GM11168 (cell line): ENCODE data around the gene ISG20.

Experiments used
- in situ Hi-C: fragments of 300-500 bp; cut with MboI; formaldehyde crosslinking; loops from one replicate; pipeline ENCODE4 v1.12.0; 2022; ENCODE audit warnings: low sequenced_read_pairs; ENCODE audit not compliant: unreplicated experiment

The ISG20 gene

GRCh38 chr15:88617031-88617722 is 21.6 kb upstream of the ISG20 start:
- in situ Hi-C loops: loop anchor here (25.0 kb wide), 1 partner anchor 220 kb away; no protein-coding TSS in a partner anchor

- in situ Hi-C loops: loop anchor here (25.0 kb wide), 1 partner anchor 220 kb away; no protein-coding TSS in a partner anchor
Observed at GRCh38 chr15:88617790-88618189, 21.0 kb upstream of the ISG20 start.

GRCh38 chr15:88618686-88619085 is 20.1 kb upstream of the ISG20 start:
- in situ Hi-C loops: loop anchor here (25.0 kb wide), 1 partner anchor 219 kb away; no protein-coding TSS in a partner anchor

GRCh38 chr15:88619796-88620195 is 19.0 kb upstream of the ISG20 start:
- in situ Hi-C loops: loop anchor here (10.0 to 25.0 kb wide), 3 partner anchors 155 to 405 kb away; partner anchors contain the start of genes MRPL46 and MRPS11

GRCh38 chr15:88620995-88621772 is 17.6 kb upstream of the ISG20 start, which contains the start of gene AEN:
TSS of gene AEN (plus strand) at chr15:88621340. CDS start at chr15:88626210, 4,870 bp downstream.
- in situ Hi-C loops: loop anchor here (10.0 to 25.0 kb wide), 3 partner anchors 156 to 404 kb away; partner anchors contain the start of genes MRPL46 and MRPS11

- in situ Hi-C loops: loop anchor here (10.0 to 25.0 kb wide), 3 partner anchors 157 to 403 kb away; partner anchors contain the start of genes MRPL46 and MRPS11
Observed at GRCh38 chr15:88621789-88622604, 16.8 kb upstream of the ISG20 start.

GRCh38 chr15:88622605-88622975 is 16.2 kb upstream of the ISG20 start:
- in situ Hi-C loops: loop anchor here (10.0 to 25.0 kb wide), 3 partner anchors 158 to 402 kb away; partner anchors contain the start of genes MRPL46 and MRPS11

- in situ Hi-C loops: loop anchor here (10.0 to 25.0 kb wide), 3 partner anchors 158 to 402 kb away; partner anchors contain the start of genes MRPL46 and MRPS11
Observed at GRCh38 chr15:88623061-88623460, 15.8 kb upstream of the ISG20 start.

- in situ Hi-C loops: loop anchor here (10.0 to 25.0 kb wide), 3 partner anchors 159 to 401 kb away; partner anchors contain the start of genes MRPL46 and MRPS11
Observed at GRCh38 chr15:88623632-88624031, 15.2 kb upstream of the ISG20 start.

GRCh38 chr15:88624156-88624970 is 14.5 kb upstream of the ISG20 start:
- in situ Hi-C loops: loop anchor here (10.0 to 25.0 kb wide), 3 partner anchors 160 to 400 kb away; partner anchors contain the start of genes MRPL46 and MRPS11

- in situ Hi-C loops: loop anchor here (5.0 to 25.0 kb wide), 4 partner anchors 57 to 400 kb away; partner anchors contain the start of genes MRPL46 and MRPS11
Observed at GRCh38 chr15:88624971-88625490, 13.8 kb upstream of the ISG20 start.

GRCh38 chr15:88625943-88626741 is 12.7 kb upstream of the ISG20 start:
- in situ Hi-C loops: loop anchor here (5.0 to 10.0 kb wide), 3 partner anchors 56 to 399 kb away; partner anchors contain the start of genes MRPL46 and MRPS11

GRCh38 chr15:88627463-88627862 is 11.4 kb upstream of the ISG20 start:
- in situ Hi-C loops: loop anchor here (5.0 to 10.0 kb wide), 3 partner anchors 55 to 397 kb away; partner anchors contain the start of genes MRPL46 and MRPS11

GRCh38 chr15:88628018-88628654 is 10.7 kb upstream of the ISG20 start:
- in situ Hi-C loops: loop anchor here (5.0 to 10.0 kb wide), 3 partner anchors 54 to 397 kb away; partner anchors contain the start of genes MRPL46 and MRPS11

GRCh38 chr15:88629071-88629470 is 9.7 kb upstream of the ISG20 start:
- in situ Hi-C loops: loop anchor here (5.0 to 10.0 kb wide), 3 partner anchors 53 to 396 kb away; partner anchors contain the start of genes MRPL46 and MRPS11

GRCh38 chr15:88630141-88630721 is 8.6 kb upstream of the ISG20 start:
- in situ Hi-C loops: no loop called here
